Left cardiac atrium (tissue), 4 donors: ENCODE results near the gene NEO1. TPM values are rescaled to one million over a fixed set of nuclear protein-coding genes. Genes with fewer than 3 reads are reported as not detected.

Experiments
- ATAC-seq, 2 donors: fragments of 200-7000 bp; cut with Tn5 transposase; one replicate each; pipeline ENCODE4 v1.9.1; 2020; ENCODE audit warnings: mild to moderate bottlenecking in 2 of 2, moderate library complexity in 2 of 2
- DNase-seq: peaks from one replicate; pipeline ENCODE4 v3.0.0-alpha.2; 2020
- intact Hi-C, 2 donors: fragments of 100-400 bp; cut with DNase I; formaldehyde crosslinking; loops; one replicate each; pipeline versions ENCODE4 v1.14.1 to v1.15.1; 2022 to 2023
- total RNA-seq, 2 donors: library from RNA; stranded (reverse); fragmentation: NEBNext Ultra II Directional; extraction: Animal tissue kit (Norgen Biotek cat#: 25700); gene quantifications; one replicate each; pipeline ENCODE4 v1.2.1, GENCODE V29; 2021
- donor health status: DM: no; HTN: yes; CAD: no.
- donor health status: DM: no; HTN: yes; CAD: no; lungs with severe emphysema.
- donor health status: DM: yes; HTN: yes; CAD: no.
- donor health status: Dilated cardiomyopathy.

The NEO1 gene
- total RNA-seq, 2 donors from 2014 or later = 10.6 to 16.3 TPM

GRCh38 chr15:73069109-73069508, 16.8 kb downstream of the NEO1 start:
- DNase-seq (no peak), ATAC-seq (no peak)
- intact Hi-C loops = no loop called here

GRCh38 chr15:73072894-73073293, 20.6 kb downstream of the NEO1 start:
- no peak for ATAC-seq
- no peak for DNase-seq
- intact Hi-C loops = no loop called here

GRCh38 chr15:73074241-73074640, 22.0 kb downstream of the NEO1 start:
- DNase-seq = no peak
- ATAC-seq = no peak
- intact Hi-C loops = no loop called here

- DNase-seq (no peak), ATAC-seq (no peak)
- intact Hi-C loops = no loop called here
These were observed 23.0 kb downstream of the NEO1 start for GRCh38 chr15:73075160-73075859.

GRCh38 chr15:73078291-73078690, 26.0 kb downstream of the NEO1 start:
- intact Hi-C loops = no loop called here
- DNase-seq = no peak
- no peak for ATAC-seq

- intact Hi-C loops = no loop called here
- DNase-seq (no peak), ATAC-seq (peak in 1 of 2 donors; percentile 27)
These were observed 26.5 kb downstream of the NEO1 start for GRCh38 chr15:73078722-73079121.

GRCh38 chr15:73079565-73079964, 27.3 kb downstream of the NEO1 start:
- ATAC-seq (no peak), DNase-seq (no peak)
- intact Hi-C loops = no loop called here

GRCh38 chr15:73081321-73081958, 29.2 kb downstream of the NEO1 start:
- no peak for DNase-seq
- intact Hi-C loops = loop anchor here (2.0 to 10.0 kb wide), 3 partner anchors 284 to 357 kb away; no protein-coding TSS in a partner anchor
- ATAC-seq = peak; percentile 53

GRCh38 chr15:73082812-73083211, 30.5 kb downstream of the NEO1 start:
- intact Hi-C loops = loop anchor here (5.0 to 10.0 kb wide), 2 partner anchors 286 to 358 kb away; no protein-coding TSS in a partner anchor
- no peak for ATAC-seq

GRCh38 chr15:73087098-73087497, 34.8 kb downstream of the NEO1 start:
- DNase-seq (no peak), ATAC-seq (no peak)
- intact Hi-C loops = loop anchor here in 1 of 2 donors (10.0 kb wide), 1 partner anchor 362 kb away; no protein-coding TSS in a partner anchor

More at GRCh38 chr15:73082812-73083211, 30.5 kb downstream of the NEO1 start:
- DNase-seq = no peak

GRCh38 chr15:73105064-73105463, 52.8 kb downstream of the NEO1 start:
- DNase-seq = no peak
- intact Hi-C loops = no loop called here
- ATAC-seq = no peak

- ATAC-seq (no peak), DNase-seq (no peak)
- intact Hi-C loops = no loop called here
These were observed 56.4 kb downstream of the NEO1 start for GRCh38 chr15:73108676-73109075.

- DNase-seq (no peak), ATAC-seq (no peak)
- intact Hi-C loops = no loop called here
These were observed 57.5 kb downstream of the NEO1 start for GRCh38 chr15:73109765-73110164.

GRCh38 chr15:73110201-73110600, 57.9 kb downstream of the NEO1 start:
- ATAC-seq = no peak
- no peak for DNase-seq
- intact Hi-C loops = no loop called here

GRCh38 chr15:73114064-73114463, 61.8 kb downstream of the NEO1 start:
- intact Hi-C loops = no loop called here
- no peak for ATAC-seq
- DNase-seq = no peak

GRCh38 chr15:73116164-73116563, 63.9 kb downstream of the NEO1 start:
- intact Hi-C loops = no loop called here
- DNase-seq (no peak), ATAC-seq (no peak)

GRCh38 chr15:73118055-73118454, 65.8 kb downstream of the NEO1 start:
- intact Hi-C loops = no loop called here
- no peak for DNase-seq
- ATAC-seq = no peak

GRCh38 chr15:73119478-73119877, 67.2 kb downstream of the NEO1 start:
- ATAC-seq = no peak

GRCh38 chr15:73120269-73120668, 68.0 kb downstream of the NEO1 start:
- DNase-seq (no peak), ATAC-seq (no peak)
- intact Hi-C loops = no loop called here

More at GRCh38 chr15:73119478-73119877, 67.2 kb downstream of the NEO1 start:
- intact Hi-C loops = no loop called here
- DNase-seq = no peak

GRCh38 chr15:73125219-73125618, 73.0 kb downstream of the NEO1 start:
- intact Hi-C loops = no loop called here
- ATAC-seq = no peak

More at GRCh38 chr15:73125219-73125618, 73.0 kb downstream of the NEO1 start:
- DNase-seq = no peak
